ENCODE results near the gene ARFIP2.
A peak's percentile ranks its signal among the peaks of the same experiment; 100 is the strongest.

The ARFIP2 gene

DNA sequence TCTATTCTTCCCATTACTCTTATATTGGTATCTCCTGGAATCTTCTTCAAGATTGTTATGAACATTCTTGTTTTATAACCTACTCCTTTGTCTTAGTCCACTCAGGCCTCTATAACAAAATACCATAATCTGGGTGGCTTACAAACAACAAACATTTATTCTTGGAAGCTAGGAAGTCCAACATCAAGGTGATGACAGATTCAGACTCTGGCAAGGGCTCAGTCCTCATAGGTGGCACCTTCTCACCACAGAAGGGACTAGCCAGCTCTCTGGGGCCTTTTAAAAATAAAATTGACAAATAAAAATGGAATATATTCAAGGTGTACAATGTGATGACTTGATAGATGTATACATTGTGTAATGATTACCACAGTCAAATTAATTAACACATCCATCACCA is 35.7 kb upstream of the ARFIP2 start:
- no peak for DNase-seq (ENCODE audit: extremely low read depth, low read depth)
- TF ChIP-seq, protein P1, sequence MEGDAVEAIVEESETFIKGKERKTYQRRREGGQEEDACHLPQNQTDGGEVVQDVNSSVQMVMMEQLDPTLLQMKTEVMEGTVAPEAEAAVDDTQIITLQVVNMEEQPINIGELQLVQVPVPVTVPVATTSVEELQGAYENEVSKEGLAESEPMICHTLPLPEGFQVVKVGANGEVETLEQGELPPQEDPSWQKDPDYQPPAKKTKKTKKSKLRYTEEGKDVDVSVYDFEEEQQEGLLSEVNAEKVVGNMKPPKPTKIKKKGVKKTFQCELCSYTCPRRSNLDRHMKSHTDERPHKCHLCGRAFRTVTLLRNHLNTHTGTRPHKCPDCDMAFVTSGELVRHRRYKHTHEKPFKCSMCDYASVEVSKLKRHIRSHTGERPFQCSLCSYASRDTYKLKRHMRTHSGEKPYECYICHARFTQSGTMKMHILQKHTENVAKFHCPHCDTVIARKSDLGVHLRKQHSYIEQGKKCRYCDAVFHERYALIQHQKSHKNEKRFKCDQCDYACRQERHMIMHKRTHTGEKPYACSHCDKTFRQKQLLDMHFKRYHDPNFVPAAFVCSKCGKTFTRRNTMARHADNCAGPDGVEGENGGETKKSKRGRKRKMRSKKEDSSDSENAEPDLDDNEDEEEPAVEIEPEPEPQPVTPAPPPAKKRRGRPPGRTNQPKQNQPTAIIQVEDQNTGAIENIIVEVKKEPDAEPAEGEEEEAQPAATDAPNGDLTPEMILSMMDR (IDR thresholded peaks at IDR 0.05; ENCODE audit: low read depth, low read length) = no peak

DNA sequence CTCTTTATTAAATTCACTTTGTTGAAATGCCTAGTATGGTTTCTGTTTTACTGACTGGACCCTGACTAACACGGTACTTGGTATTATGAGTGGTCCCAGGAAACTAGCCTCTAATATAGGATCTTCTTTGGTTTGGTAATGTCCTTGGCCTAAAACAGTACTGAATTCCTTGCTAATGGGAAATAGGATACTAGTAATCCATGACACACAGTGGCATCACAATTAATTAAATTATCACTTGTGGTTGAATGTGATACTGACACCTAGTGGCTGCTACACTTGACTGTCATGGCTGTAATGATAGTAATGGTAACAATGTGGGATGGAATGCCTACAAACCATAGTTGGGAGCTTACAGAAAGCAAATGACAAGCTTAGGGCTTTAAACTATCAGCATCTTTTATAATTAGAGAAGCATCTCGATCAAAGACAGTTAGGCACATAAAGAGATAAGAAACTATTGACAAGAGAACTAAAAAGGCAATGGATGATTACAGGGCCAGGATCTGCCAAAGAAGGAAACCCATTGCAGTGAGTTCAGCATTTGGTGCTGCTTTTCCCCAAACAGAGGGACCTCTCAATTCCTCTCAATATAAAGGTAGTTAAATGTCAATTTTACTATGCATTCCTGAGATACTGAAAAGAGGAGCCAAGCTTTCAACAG is 24.6 kb upstream of the ARFIP2 start:
- TF ChIP-seq, protein P1 (IDR thresholded peaks at IDR 0.05; ENCODE audit: low read depth, low read length) = peak; percentile 60
- peak; percentile 24 for DNase-seq (ENCODE audit: extremely low read depth, low read depth)

DNA sequence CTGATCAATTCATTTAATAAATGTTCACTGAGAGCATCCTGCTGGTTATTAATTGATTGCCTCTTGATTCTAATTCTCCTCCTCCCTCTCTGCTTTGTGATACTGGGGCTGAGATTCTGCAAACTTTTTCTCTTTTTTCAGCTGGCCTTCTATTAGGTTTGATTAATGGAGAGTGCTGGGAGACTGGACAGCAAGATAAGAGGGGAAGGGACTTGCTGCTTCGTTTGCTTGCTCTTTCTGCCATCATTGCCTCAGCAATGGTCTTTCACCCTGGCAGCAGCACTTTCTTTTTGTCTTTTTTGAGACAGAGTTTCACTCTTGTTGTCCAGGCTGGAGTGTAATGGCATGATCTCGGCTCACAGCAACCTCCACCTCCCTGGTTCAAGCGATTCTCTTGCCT is 23.0 kb upstream of the ARFIP2 start:
- TF ChIP-seq, protein P1 (IDR thresholded peaks at IDR 0.05; ENCODE audit: low read depth, low read length) = no peak
- DNase-seq (ENCODE audit: extremely low read depth, low read depth) = no peak

DNA sequence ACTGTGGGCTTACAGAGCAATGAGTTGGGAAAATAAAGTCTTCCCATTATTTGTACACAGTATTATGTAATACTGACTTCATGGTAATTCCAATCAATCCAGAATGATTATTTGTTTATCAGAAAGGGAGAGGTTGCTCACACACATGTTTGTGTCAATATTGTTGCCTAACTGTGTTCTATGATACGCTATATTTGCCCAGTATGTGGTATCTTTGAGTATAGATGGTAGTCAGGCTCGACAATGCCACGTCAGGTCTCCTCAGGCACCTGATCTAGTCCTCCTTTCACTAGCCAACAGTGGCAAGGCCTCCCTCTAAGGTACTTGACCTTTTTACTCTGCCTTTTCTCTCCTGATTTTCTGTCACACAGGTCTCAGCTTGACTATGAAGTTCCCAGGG is 21.3 kb upstream of the ARFIP2 start:
- TF ChIP-seq, protein P1 (IDR thresholded peaks at IDR 0.05; ENCODE audit: low read depth, low read length) = no peak
- DNase-seq (ENCODE audit: extremely low read depth, low read depth) = no peak

DNA sequence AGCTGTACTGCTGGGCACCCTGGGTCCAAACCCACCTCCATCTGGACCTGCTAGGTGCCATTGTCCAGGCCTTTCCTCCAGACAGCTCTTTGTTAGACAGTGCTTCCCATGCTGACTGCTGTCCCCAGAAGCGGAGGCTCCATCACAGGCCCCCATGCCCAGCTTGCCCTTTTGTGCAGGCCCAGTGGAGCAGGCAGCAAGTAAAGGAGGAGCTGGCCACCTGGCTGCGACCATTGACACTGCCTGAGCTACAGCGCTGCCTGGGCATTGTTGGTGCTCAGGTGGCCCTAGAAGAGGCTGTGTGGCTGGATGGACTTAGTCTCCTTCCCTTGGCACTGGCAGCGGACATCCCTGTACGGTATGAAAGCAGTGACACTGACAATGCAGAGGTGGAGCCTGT is 17.4 kb upstream of the ARFIP2 start:
- TF ChIP-seq, protein P1 (IDR thresholded peaks at IDR 0.05; ENCODE audit: low read depth, low read length) = no peak
- no peak for DNase-seq (ENCODE audit: extremely low read depth, low read depth)

DNA sequence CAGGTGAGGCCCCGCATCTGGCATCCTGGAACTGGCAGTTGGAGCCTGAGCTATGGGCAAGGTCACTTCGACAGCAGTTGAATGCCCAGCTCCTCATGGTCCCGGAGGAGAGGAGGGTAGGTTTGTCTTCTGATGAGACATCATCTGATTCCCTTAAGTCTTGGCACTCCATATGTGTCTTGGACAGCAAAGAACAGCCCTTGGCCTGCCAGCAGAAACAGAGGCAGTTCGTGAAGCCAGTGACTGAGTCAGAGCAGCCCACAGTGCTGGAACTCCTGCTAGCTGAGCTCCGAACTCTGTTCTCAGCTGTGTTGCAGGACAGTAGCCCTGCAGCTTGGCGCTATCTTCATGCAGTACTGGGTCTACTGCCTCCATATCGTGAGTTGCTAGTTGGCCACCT is 17.0 kb upstream of the ARFIP2 start:
- TF ChIP-seq, protein P1 (IDR thresholded peaks at IDR 0.05; ENCODE audit: low read depth, low read length) = no peak
- DNase-seq (ENCODE audit: extremely low read depth, low read depth) = no peak

DNA sequence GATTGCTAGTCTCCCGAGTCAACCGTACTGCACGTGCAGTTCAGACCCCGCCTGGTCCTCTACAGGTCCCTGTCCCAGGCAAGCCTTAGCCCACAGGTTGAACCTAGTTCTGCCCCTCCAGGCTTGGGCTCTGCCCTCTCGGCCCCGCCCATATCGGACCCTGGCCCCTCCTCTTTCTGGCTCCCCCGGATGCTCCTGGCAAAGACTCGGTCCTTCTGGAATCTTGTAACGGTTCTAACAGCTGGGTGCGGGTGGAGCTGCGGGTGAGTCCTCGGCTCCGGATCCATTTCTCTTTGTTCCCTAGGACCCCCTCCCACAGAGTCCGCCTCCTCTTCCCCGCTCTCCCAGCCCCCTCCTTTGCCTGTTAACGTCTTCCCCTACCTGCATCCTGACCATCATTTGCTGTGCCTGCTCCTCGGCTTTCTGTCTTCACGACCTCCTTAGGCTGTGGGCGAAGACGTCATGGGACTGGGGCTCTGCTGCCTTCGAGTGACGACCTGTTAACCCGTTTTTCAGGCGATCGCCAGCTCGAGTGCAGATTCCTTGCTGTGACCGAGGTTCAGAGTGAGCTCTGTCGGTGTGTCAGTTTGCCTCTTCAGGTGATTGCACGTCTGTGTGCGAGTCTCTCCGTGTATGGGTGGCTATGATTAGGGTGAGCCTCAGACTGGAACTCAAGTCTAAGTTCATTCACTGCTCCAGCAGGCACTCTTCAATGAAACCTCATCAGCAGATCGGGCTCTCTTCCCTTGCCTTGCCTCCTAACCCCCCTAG is 16.1 kb upstream of the ARFIP2 start, which contains the start of gene DNHD1:
Gene DNHD1, plus strand, starts transcription at position 212 of the 771 bp plus-strand sequence. CDS start 936 bp downstream, outside the sequence.
- no peak for DNase-seq (ENCODE audit: extremely low read depth, low read depth)

More for the DNA sequence above, 16.1 kb upstream of the ARFIP2 start, which contains the start of gene DNHD1:
- TF ChIP-seq, protein P1 (IDR thresholded peaks at IDR 0.05; ENCODE audit: low read depth, low read length) = no peak
